ENCODE measurements around the gene GLB1L2. TPM values are rescaled to one million over a fixed set of nuclear protein-coding genes. Genes with fewer than 3 reads are reported as not detected.

GLB1L2 gene
- total RNA-seq, 1 experiment from 2014 or later: 27.1 TPM

GRCh38 chr11:134357545-134357839 is 25.7 kb downstream of the GLB1L2 start:
- RAD21 ChIA-PET (ENCODE audit: low non-redundant PET in 1 of 2, low total read pairs in 2 of 2, uncharacterized antibody in 2 of 2, unreplicated experiment in 2 of 2): interaction anchor here in 1 of 2 experiments (1.1 kb wide), 1 partner anchor 370 kb away, joined by 3 read pairs; no protein-coding TSS in a partner anchor

More at GRCh38 chr11:134357545-134357839, 25.7 kb downstream of the GLB1L2 start:
- H4K20me1 ChIP-seq (ENCODE audit: insufficient read depth): no peaks in the 10 kb centered on the region
- no peaks in the 10 kb centered on the region for H3K27me3 ChIP-seq (ENCODE audit: insufficient read depth, low read length)
- H3K4me3 ChIP-seq (replicated peaks in 1 of 2; ENCODE audit: low read depth in 1 of 2, low read length in 2 of 2): no peak overlapping the region
- no peak overlapping the region for H2AFZ ChIP-seq (ENCODE audit: low read depth, low read length, poor library complexity, severe bottlenecking)
- no peak overlapping the region for H3K27ac ChIP-seq (ENCODE audit: low read depth, low read length)
- CTCF ChIA-PET: no interaction called here
- POLR2A ChIA-PET: no interaction called here
- no peaks in the 10 kb centered on the region for H3K79me2 ChIP-seq (ENCODE audit: insufficient read depth, low read length)
- no peaks in the 10 kb centered on the region for H3K4me1 ChIP-seq (ENCODE audit: control insufficient read depth in 1 of 2, insufficient read depth in 2 of 2, low read length in 2 of 2)
- TF ChIP-seq JUND (IDR thresholded peaks at IDR 0.05) (no peak), ELF1 (IDR thresholded peaks at IDR 0.05; ENCODE audit: borderline replicate concordance, low read depth) (no peak), TCF7L2 (IDR thresholded peaks at IDR 0.05; ENCODE audit: borderline replicate concordance, extremely low read depth, insufficient read depth, insufficient read length) (no peak), RAD21 (IDR thresholded peaks at IDR 0.05; ENCODE audit: low read depth) (no peak), ZNF274 (IDR thresholded peaks at IDR 0.05; ENCODE audit: low read depth, low read length) (no peak), EZH2phosphoT487 (IDR thresholded peaks at IDR 0.05; ENCODE audit: borderline replicate concordance) (no peak), EZH2 (IDR thresholded peaks at IDR 0.05) (no peak)
- TF ChIP-seq, protein P1, sequence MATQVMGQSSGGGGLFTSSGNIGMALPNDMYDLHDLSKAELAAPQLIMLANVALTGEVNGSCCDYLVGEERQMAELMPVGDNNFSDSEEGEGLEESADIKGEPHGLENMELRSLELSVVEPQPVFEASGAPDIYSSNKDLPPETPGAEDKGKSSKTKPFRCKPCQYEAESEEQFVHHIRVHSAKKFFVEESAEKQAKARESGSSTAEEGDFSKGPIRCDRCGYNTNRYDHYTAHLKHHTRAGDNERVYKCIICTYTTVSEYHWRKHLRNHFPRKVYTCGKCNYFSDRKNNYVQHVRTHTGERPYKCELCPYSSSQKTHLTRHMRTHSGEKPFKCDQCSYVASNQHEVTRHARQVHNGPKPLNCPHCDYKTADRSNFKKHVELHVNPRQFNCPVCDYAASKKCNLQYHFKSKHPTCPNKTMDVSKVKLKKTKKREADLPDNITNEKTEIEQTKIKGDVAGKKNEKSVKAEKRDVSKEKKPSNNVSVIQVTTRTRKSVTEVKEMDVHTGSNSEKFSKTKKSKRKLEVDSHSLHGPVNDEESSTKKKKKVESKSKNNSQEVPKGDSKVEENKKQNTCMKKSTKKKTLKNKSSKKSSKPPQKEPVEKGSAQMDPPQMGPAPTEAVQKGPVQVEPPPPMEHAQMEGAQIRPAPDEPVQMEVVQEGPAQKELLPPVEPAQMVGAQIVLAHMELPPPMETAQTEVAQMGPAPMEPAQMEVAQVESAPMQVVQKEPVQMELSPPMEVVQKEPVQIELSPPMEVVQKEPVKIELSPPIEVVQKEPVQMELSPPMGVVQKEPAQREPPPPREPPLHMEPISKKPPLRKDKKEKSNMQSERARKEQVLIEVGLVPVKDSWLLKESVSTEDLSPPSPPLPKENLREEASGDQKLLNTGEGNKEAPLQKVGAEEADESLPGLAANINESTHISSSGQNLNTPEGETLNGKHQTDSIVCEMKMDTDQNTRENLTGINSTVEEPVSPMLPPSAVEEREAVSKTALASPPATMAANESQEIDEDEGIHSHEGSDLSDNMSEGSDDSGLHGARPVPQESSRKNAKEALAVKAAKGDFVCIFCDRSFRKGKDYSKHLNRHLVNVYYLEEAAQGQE (IDR thresholded peaks at IDR 0.05; ENCODE audit: low read depth): no peak
- TF ChIP-seq, protein P2, sequence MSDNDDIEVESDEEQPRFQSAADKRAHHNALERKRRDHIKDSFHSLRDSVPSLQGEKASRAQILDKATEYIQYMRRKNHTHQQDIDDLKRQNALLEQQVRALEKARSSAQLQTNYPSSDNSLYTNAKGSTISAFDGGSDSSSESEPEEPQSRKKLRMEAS (IDR thresholded peaks at IDR 0.05): no peak
- TF ChIP-seq, protein P3, sequence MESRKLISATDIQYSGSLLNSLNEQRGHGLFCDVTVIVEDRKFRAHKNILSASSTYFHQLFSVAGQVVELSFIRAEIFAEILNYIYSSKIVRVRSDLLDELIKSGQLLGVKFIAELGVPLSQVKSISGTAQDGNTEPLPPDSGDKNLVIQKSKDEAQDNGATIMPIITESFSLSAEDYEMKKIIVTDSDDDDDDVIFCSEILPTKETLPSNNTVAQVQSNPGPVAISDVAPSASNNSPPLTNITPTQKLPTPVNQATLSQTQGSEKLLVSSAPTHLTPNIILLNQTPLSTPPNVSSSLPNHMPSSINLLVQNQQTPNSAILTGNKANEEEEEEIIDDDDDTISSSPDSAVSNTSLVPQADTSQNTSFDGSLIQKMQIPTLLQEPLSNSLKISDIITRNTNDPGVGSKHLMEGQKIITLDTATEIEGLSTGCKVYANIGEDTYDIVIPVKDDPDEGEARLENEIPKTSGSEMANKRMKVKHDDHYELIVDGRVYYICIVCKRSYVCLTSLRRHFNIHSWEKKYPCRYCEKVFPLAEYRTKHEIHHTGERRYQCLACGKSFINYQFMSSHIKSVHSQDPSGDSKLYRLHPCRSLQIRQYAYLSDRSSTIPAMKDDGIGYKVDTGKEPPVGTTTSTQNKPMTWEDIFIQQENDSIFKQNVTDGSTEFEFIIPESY (IDR thresholded peaks at IDR 0.05; ENCODE audit: extremely low read depth, insufficient replicate concordance, low read length): no peak
- DNase-seq (ENCODE audit: low read depth, low spot score) (no peak), ATAC-seq (no peak)
- intact Hi-C loops (cut with micrococcal nuclease): no loop called here
- H3K9me3 ChIP-seq (ENCODE audit: control insufficient read depth in 1 of 2, insufficient read depth in 1 of 2, low read depth in 1 of 2, low read length in 2 of 2): no peaks in the 10 kb centered on the region
- H3K9me2 ChIP-seq (ENCODE audit: insufficient read depth): no peaks in the 10 kb centered on the region
- no peak overlapping the region for H3K4me2 ChIP-seq (ENCODE audit: low read length)
- no peaks in the 10 kb centered on the region for H3K36me3 ChIP-seq (ENCODE audit: control insufficient read depth in 1 of 2, insufficient read depth in 2 of 2, low read length in 2 of 2)
- no TSS peak for BruUV-seq (replicated peaks)
- H3K9ac ChIP-seq (ENCODE audit: low read length): no peak overlapping the region

All from HCT116 (cell line).